HCT116 (cell line): ENCODE measurements around the gene MIGA1. TPM values are rescaled to one million over a fixed set of nuclear protein-coding genes. Genes with fewer than 3 reads are reported as not detected.

Source experiments
- ATAC-seq: fragments of 200-7000 bp; cut with Tn5 transposase; 2 replicates; pipeline ENCODE4 v1.9.1; 2020; ENCODE audit warnings: mild to moderate bottlenecking, moderate library complexity
- BruUV-seq: library from RNA; stranded (reverse); fragments of 400-500 nt; replicated peaks from 2 replicates; lab custom pipeline; 2021; lab: Mats Ljungman, UMichigan
- CTCF ChIA-PET: fragments of 300-600 bp; sonication (Branson Sonifier 250); formaldehyde crosslinking; loops from one replicate; lab custom pipeline; 2021; ENCODE audit warnings: antibody characterized with exemption; lab: Charles Lee
- POLR2A ChIA-PET: fragments of 300-600, 350-600 bp; sonication (Branson Sonifier 250); formaldehyde crosslinking; loops from one replicate; lab custom pipeline; 2021; ENCODE audit warnings: antibody characterized with exemption; lab: Charles Lee
- RAD21 ChIA-PET, 2 experiments: fragments of 300-600 bp; sonication (Branson Sonifier 250); formaldehyde crosslinking; loops; one replicate each; lab custom pipeline; 2023; ENCODE audit warnings: low total read pairs in 2 of 2; ENCODE audit not compliant: uncharacterized antibody in 2 of 2, unreplicated experiment in 2 of 2, low non-redundant PET in 1 of 2; lab: Charles Lee
- DNase-seq: peaks from one replicate; pipeline ENCODE4 v3.0.0-alpha.2; 2010; ENCODE audit warnings: low read depth, low spot score
- H2AFZ ChIP-seq: fragments of 200-600 bp; shearing (Covaris generic), sonication (generic); 2 replicates; pipeline ENCODE4 v1.6.1; 2017; ENCODE audit warnings: low read depth, mixed run types, mixed read lengths, antibody characterized with exemption, low read length; ENCODE audit not compliant: poor library complexity, severe bottlenecking
- H3K27ac ChIP-seq: 2 replicates; pipeline ENCODE4 v1.5.1; 2012; ENCODE audit warnings: low read depth, low read length
- H3K27me3 ChIP-seq: fragments of 200-600 bp; sonication (generic); 2 replicates; pipeline ENCODE4 v1.6.1; 2016; ENCODE audit warnings: mixed run types, low read length, mixed read lengths; ENCODE audit not compliant: insufficient read depth
- H3K36me3 ChIP-seq, 2 experiments: fragments of 200-500 bp in 1 of 2; fragments of 200-600 bp in 1 of 2; sonication (Bioruptor generic) in 1 of 2; sonication (generic) in 1 of 2; 2 replicates each; pipeline versions ENCODE4 v1.5.1 to v1.6.1; 2014 to 2016; ENCODE audit warnings: low read length in 2 of 2, inconsistent platforms in 1 of 2, mixed read lengths in 1 of 2, mixed run types in 1 of 2; ENCODE audit not compliant: insufficient read depth in 2 of 2, control insufficient read depth in 1 of 2
- H3K4me1 ChIP-seq, 2 experiments: fragments of 200-600 bp in 1 of 2; sonication (generic) in 1 of 2; 2 replicates each; pipeline versions ENCODE4 v1.5.1 to v1.6.1; 2012 to 2017; ENCODE audit warnings: low read length in 2 of 2, inconsistent platforms in 1 of 2, mild to moderate bottlenecking in 1 of 2, mixed read lengths in 1 of 2, mixed run types in 1 of 2, moderate library complexity in 1 of 2; ENCODE audit not compliant: insufficient read depth in 2 of 2, control insufficient read depth in 1 of 2
- H3K4me2 ChIP-seq: fragments of 200-600 bp; sonication (generic); 2 replicates; pipeline ENCODE4 v1.6.1; 2017; ENCODE audit warnings: mixed run types, low read length, mixed read lengths
- H3K4me3 ChIP-seq, 2 experiments: fragments of 200-600 bp in 1 of 2; sonication (generic) in 1 of 2; replicated peaks in 1 of 2; 2 replicates each; pipeline ENCODE4 v1.5.1; 2011 to 2016; ENCODE audit warnings: low read length in 2 of 2, control low read depth in 1 of 2, low read depth in 1 of 2, mild to moderate bottlenecking in 1 of 2, mixed read lengths in 1 of 2, mixed run types in 1 of 2
- H3K79me2 ChIP-seq: fragments of 200-600 bp; sonication (generic); 2 replicates; pipeline ENCODE4 v1.6.1; 2017; ENCODE audit warnings: mild to moderate bottlenecking, mixed run types, low read length, moderate library complexity, mixed read lengths; ENCODE audit not compliant: insufficient read depth
- H3K9ac ChIP-seq: fragments of 200-600 bp; sonication (generic); 2 replicates; pipeline ENCODE4 v1.6.1; 2016; ENCODE audit warnings: low read length, mixed read lengths
- H3K9me2 ChIP-seq: fragments of 200-600 bp; sonication (generic), shearing (Covaris generic); 2 replicates; pipeline ENCODE4 v1.6.1; 2017; ENCODE audit warnings: mixed run types, mild to moderate bottlenecking, moderate library complexity; ENCODE audit not compliant: insufficient read depth
- H3K9me3 ChIP-seq, 2 experiments: fragments of 200-500 bp in 1 of 2; fragments of 200-600 bp in 1 of 2; sonication (Bioruptor generic) in 1 of 2; sonication (generic) in 1 of 2; 2 replicates each; pipeline ENCODE4 v1.6.1; 2014 to 2017; ENCODE audit warnings: low read length in 2 of 2, mixed read lengths in 2 of 2, inconsistent platforms in 1 of 2, low read depth in 1 of 2, mild to moderate bottlenecking in 1 of 2, mixed run types in 1 of 2, moderate library complexity in 1 of 2; ENCODE audit not compliant: control insufficient read depth in 1 of 2, insufficient read depth in 1 of 2
- H4K20me1 ChIP-seq: fragments of 200-600 bp; sonication (generic), shearing (Covaris generic); 2 replicates; pipeline ENCODE4 v1.6.1; 2017; ENCODE audit warnings: mixed run types, mild to moderate bottlenecking, moderate library complexity; ENCODE audit not compliant: insufficient read depth
- ATF3 ChIP-seq: IDR thresholded peaks from 2 replicates; pipeline ENCODE4 v1.6.1; 2012
- CBX3 ChIP-seq: IDR thresholded peaks from 2 replicates; pipeline ENCODE4 v1.6.1; 2012; ENCODE audit warnings: low read depth
- CEBPB ChIP-seq: IDR thresholded peaks from 2 replicates; pipeline ENCODE4 v1.6.1; 2012; ENCODE audit warnings: low read depth
- CTCF ChIP-seq, 3 experiments: fragments of 200-600 bp in 1 of 3; sonication (generic) in 1 of 3; IDR thresholded peaks in 2 of 3; conservative IDR thresholded peaks in 1 of 3; 2 replicates each; pipeline ENCODE4 v1.5.1; 2012 to 2017; ENCODE audit warnings: low read depth in 2 of 3, low read length in 2 of 3, antibody characterized with exemption in 1 of 3, borderline replicate concordance in 1 of 3, control low read depth in 1 of 3, mild to moderate bottlenecking in 1 of 3, mixed read lengths in 1 of 3, mixed run types in 1 of 3, moderate library complexity in 1 of 3; ENCODE audit not compliant: insufficient read depth in 1 of 3
- EGR1 ChIP-seq: IDR thresholded peaks from 2 replicates; pipeline ENCODE4 v1.6.1; 2012; ENCODE audit warnings: low read depth
- ELF1 ChIP-seq: IDR thresholded peaks from 2 replicates; pipeline ENCODE4 v1.6.1; 2012; ENCODE audit warnings: low read depth, borderline replicate concordance
- EZH2 ChIP-seq: fragments of 200-600 bp; sonication (generic); IDR thresholded peaks from 2 replicates; pipeline ENCODE4 v1.6.1; 2017; ENCODE audit warnings: antibody characterized with exemption, mixed run types
- EZH2phosphoT487 ChIP-seq: fragments of 200-600 bp; IDR thresholded peaks from 2 replicates; pipeline ENCODE4 v1.6.1; 2018; ENCODE audit warnings: antibody characterized with exemption, borderline replicate concordance
- JUND ChIP-seq: IDR thresholded peaks from 2 replicates; pipeline ENCODE4 v1.6.1; 2012
- MAX ChIP-seq: IDR thresholded peaks from 2 replicates; pipeline ENCODE4 v1.6.1; 2012
- POLR2AphosphoS5 ChIP-seq: IDR thresholded peaks from 2 replicates; pipeline ENCODE4 v1.6.1; 2011; ENCODE audit warnings: mild to moderate bottlenecking, low read depth, low read length, moderate library complexity
- RAD21 ChIP-seq: IDR thresholded peaks from 2 replicates; pipeline ENCODE4 v1.6.1; 2012; ENCODE audit warnings: low read depth, mild to moderate bottlenecking
- SIN3A ChIP-seq: IDR thresholded peaks from 2 replicates; pipeline ENCODE4 v1.6.1; 2012; ENCODE audit warnings: low read depth
- SP1 ChIP-seq: IDR thresholded peaks from 2 replicates; pipeline ENCODE4 v1.6.1; 2012; ENCODE audit warnings: low read depth
- TCF7L2 ChIP-seq: IDR thresholded peaks from 2 replicates; pipeline ENCODE4 v1.7.0; 2011; ENCODE audit warnings: borderline replicate concordance, inconsistent platforms; ENCODE audit not compliant: insufficient read depth, insufficient read length; ENCODE audit errors: extremely low read depth
- ZBTB33 ChIP-seq: IDR thresholded peaks from 2 replicates; pipeline ENCODE4 v1.6.1; 2011; ENCODE audit warnings: mild to moderate bottlenecking, low read length, moderate library complexity; ENCODE audit not compliant: insufficient replicate concordance; ENCODE audit errors: extremely low read depth
- ZNF274 ChIP-seq: fragments of 200-500 bp; sonication (Bioruptor generic); IDR thresholded peaks from 2 replicates; pipeline ENCODE4 v1.6.1; 2014; ENCODE audit warnings: mild to moderate bottlenecking, low read depth, low read length, inconsistent platforms
- intact Hi-C: fragments of 100-400 bp; cut with micrococcal nuclease; formaldehyde crosslinking; loops from 2 replicates; pipeline ENCODE4 v1.10.0; 2022
- total RNA-seq: library from RNA; stranded (reverse); gene quantifications from one replicate; pipeline ENCODE4 v1.2.1, GENCODE V29; 2021; ENCODE audit not compliant: unreplicated experiment

The MIGA1 gene
- total RNA-seq, 1 experiment from 2014 or later, result 9.6 TPM

GRCh38 chr1:77824079-77824478 lies 44.6 kb downstream of the MIGA1 start:
- intact Hi-C loops, result loop anchor here (1.0 kb wide), 1 partner anchor 290 kb away; no protein-coding TSS in a partner anchor
- CTCF ChIA-PET, result no interaction called here
- Histone ChIP-seq H4K20me1 (no peaks in the 10 kb centered on the region), H3K4me1 (peaks cover 13 to 22% of the 10 kb centered on the region in 2 experiments), H3K79me2 (no peaks in the 10 kb centered on the region), H3K36me3 (no peaks in the 10 kb centered on the region), H3K4me3 (peak overlapping the region in 1 of 2 experiments; percentile 18; a peak in 2 of 4 replicates)
- POLR2A ChIA-PET, result no interaction called here
- RAD21 ChIA-PET, result no interaction called here
- peak; percentile 64 for ATAC-seq
- TF ChIP-seq SIN3A (no peak), EZH2 (no peak), TCF7L2 (no peak), ATF3 (no peak), SP1 (no peak), JUND (no peak), ZBTB33 (no peak), ELF1 (no peak), MAX (no peak), CTCF (IDR thresholded peaks at IDR 0.05 in 2 of 3, conservative IDR thresholded peaks at IDR 0.05 in 1 of 3; ENCODE audit: borderline replicate concordance in 1 of 3, insufficient read depth in 1 of 3, low read depth in 2 of 3, low read length in 2 of 3) (no peak), EGR1 (no peak), CBX3 (no peak), EZH2phosphoT487 (no peak), RAD21 (no peak), CEBPB (no peak), POLR2AphosphoS5 (no peak), ZNF274 (no peak)
- TF ChIP-seq, all 23 proteins: peak for 0
- 0 out of 2 replicates have a peak overlapping the region, but pooled peaks have one; percentile 12 for H3K9ac ChIP-seq
- peak; percentile 12 for DNase-seq
- H3K9me3 ChIP-seq, result no peaks in the 10 kb centered on the region
- no TSS peak for BruUV-seq
- H3K4me2 ChIP-seq, result peak overlapping the region; percentile 65
- H3K27ac ChIP-seq, result no peak overlapping the region
- no peak overlapping the region for H2AFZ ChIP-seq
- no peaks in the 10 kb centered on the region for H3K9me2 ChIP-seq
- H3K27me3 ChIP-seq, result no peaks in the 10 kb centered on the region
